ENCODE data around the gene CMA1.
"Not testable (repeated sequence)": the region's sequence is repeated elsewhere in the genome, so short reads cannot be mapped to it uniquely, and the experiment has no call there.

CMA1 gene

GRCh38 chr14:24470450-24470849 is 37.6 kb downstream of the CMA1 start:
- DNase-seq (ENCODE audit: extremely low read depth in 1 of 2, low read depth in 1 of 2): not testable (repeated sequence)

DNA sequence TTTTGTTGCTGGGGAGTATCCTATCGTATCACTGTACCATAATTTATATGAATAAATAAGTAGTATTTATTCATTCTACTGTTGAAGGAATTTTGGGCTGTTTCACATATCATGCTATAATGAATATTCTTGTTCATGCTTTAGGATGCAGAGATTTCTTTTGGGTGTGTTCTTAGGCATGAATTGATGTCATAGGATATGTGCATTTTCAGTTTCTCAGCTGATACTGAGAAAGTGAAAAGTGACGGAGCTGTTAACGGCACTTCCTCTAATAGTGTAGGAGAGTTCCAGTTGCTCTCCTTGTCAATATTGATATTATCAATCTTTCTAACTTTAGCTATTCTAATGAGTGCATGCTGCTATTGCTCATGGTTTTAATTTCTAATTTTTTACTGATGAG is 42.3 kb downstream of the CMA1 start:
- no peak for DNase-seq (ENCODE audit: extremely low read depth in 1 of 2, low read depth in 1 of 2)

GRCh38 chr14:24465368-24465767 is 42.7 kb downstream of the CMA1 start:
- DNase-seq (ENCODE audit: extremely low read depth in 1 of 2, low read depth in 1 of 2): no peak

- no peak for DNase-seq (ENCODE audit: extremely low read depth in 1 of 2, low read depth in 1 of 2)
Measured at GRCh38 chr14:24463884-24464785, 43.9 kb downstream of the CMA1 start.

DNA sequence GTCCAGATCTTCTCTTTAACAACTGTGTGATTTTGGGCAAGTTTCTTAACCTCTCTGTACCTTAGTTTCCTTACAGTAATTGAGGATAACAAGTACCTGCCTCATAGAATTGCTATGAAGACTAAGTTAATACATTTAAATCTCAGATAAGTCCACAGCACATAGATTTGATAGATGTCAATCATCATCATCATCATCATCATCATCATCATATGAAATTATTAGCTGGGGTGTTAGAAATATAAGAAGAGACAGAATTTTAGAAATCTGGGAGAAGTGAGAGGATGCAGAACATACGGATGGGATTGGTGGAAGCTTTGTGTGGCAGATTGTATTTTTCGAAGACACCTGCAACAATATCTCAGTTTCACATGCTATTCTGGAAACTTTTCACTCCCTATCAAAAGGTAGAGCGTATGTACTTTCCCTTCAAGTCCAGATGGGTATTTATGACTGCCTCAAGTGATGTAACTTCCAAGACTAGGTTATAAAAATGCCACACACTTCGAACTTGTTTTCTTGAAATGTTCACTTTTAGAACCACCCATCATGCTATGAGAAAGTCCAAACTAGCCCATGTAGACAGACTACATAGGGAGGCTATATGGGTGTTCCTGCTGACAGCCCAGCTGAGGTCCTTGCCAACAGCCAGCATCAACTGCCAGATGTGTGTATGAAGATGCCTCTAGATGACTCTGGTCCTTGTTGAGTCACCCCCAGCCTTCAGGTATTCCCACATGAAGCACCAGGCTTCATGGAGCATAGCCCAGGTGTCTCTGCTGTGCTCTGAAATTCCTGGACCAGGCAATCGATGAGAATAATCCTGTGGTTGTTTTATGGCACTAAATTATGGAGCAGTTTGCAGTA is 44.8 kb downstream of the CMA1 start:
- DNase-seq (ENCODE audit: extremely low read depth in 1 of 2, low read depth in 1 of 2): no peak

DNA sequence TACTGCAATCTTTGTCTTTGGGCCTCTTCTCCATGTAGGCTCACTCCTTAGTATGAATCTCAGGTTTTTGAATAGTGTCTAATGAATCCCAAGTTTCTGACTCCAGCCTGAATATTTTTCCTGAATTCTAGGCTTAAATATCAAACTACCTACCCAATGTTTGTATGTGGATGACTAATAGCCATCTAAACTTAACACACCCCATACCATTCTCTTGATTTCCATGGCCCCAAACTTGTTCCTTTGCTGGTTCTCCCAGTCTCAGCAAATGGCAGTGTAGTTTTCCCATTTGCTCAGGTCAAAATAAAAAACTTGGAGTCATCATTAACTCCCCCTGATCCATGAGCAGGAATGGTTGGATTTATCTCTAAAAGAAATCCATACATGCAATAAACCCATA is 46.7 kb downstream of the CMA1 start:
- DNase-seq (ENCODE audit: extremely low read depth in 1 of 2, low read depth in 1 of 2): no peak

- DNase-seq (ENCODE audit: extremely low read depth in 1 of 2, low read depth in 1 of 2): no peak
Measured at GRCh38 chr14:24459331-24459730, 48.7 kb downstream of the CMA1 start.

DNA sequence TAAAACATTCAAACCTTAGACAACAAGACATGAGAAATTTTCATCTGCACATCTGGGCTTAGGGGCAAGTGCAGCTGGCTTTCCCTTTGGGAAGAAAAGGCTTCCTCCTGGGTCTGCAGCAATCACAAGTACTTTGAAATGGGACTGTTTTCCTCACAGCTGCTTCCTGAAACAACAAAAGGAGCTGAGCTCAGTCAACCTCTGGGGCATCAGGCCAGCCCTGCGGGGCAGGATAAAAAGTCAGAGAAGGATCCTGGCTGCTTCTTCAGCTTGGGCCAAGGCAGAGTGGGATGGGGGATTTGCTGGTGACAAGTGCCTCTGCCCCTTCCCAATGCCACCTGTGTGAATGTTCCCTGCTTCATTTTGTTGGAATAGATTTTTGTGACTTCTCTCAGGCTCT is 49.3 kb downstream of the CMA1 start:
- no peak for DNase-seq (ENCODE audit: extremely low read depth in 1 of 2, low read depth in 1 of 2)

- no peak for DNase-seq (ENCODE audit: extremely low read depth in 1 of 2, low read depth in 1 of 2)
Measured at GRCh38 chr14:24456980-24457379, 51.1 kb downstream of the CMA1 start.
